Measurements from ENCODE around the gene SORCS2. TPM values are rescaled to one million over a fixed set of nuclear protein-coding genes. Genes with fewer than 3 reads are reported as not detected.

Gene SORCS2
- total RNA-seq, 1 experiment from 2014 or later: 4.1 TPM

DNA sequence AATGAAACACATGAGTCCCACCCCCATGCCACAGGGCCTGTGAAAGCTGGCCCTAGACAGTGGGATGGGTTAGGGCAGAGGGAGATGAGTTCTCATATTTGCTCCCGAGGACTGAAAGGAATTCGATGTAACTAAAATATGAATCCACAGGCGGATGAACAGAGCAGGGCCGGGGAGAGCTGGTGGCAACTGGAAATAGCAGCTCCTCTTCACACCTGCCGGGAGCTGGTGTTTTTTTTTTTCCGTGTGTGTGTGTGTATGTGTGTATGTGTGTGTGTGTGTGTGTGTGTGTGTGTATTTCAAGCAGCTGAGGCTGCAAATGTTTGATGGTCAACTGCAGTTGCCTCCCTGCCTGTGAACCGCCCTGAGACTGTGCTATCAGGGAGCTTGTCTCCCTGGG, 357.5 kb downstream of the SORCS2 start:
- H3K4me1 ChIP-seq (ENCODE audit: insufficient read depth, low read length): peaks cover 14% of the 10 kb centered on the region; the same call in 1 of the 2 replicates
- DNase-seq (no peak), ATAC-seq (no peak)
- H3F3A ChIP-seq (ENCODE audit: low read length, unreplicated experiment): no peaks in the 10 kb centered on the region
- 0 out of 2 replicates have a peak, but pooled peaks cover 3% of the 10 kb centered on the region for H3K36me3 ChIP-seq (ENCODE audit: low read depth, low read length)
- ChIA-PET CTCF (no interaction called here), POLR2A (ENCODE audit: unreplicated experiment) (no interaction called here)
- no peak overlapping the region for H3K9ac ChIP-seq (ENCODE audit: low read length)
- TF ChIP-seq EZH2phosphoT487 (IDR thresholded peaks at IDR 0.05; ENCODE audit: borderline replicate concordance, low read length) (no peak), EZH2 (IDR thresholded peaks at IDR 0.05; ENCODE audit: low read length, unreplicated experiment) (no peak)
- TF ChIP-seq, protein P1, sequence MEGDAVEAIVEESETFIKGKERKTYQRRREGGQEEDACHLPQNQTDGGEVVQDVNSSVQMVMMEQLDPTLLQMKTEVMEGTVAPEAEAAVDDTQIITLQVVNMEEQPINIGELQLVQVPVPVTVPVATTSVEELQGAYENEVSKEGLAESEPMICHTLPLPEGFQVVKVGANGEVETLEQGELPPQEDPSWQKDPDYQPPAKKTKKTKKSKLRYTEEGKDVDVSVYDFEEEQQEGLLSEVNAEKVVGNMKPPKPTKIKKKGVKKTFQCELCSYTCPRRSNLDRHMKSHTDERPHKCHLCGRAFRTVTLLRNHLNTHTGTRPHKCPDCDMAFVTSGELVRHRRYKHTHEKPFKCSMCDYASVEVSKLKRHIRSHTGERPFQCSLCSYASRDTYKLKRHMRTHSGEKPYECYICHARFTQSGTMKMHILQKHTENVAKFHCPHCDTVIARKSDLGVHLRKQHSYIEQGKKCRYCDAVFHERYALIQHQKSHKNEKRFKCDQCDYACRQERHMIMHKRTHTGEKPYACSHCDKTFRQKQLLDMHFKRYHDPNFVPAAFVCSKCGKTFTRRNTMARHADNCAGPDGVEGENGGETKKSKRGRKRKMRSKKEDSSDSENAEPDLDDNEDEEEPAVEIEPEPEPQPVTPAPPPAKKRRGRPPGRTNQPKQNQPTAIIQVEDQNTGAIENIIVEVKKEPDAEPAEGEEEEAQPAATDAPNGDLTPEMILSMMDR (conservative IDR thresholded peaks at IDR 0.05; ENCODE audit: low read depth, low read length): no peak
- H3K4me2 ChIP-seq (ENCODE audit: low read length): no peak overlapping the region
- H3K27ac ChIP-seq (ENCODE audit: low read length): no peak overlapping the region
- no peak overlapping the region for H2AFZ ChIP-seq (ENCODE audit: low read length)
- no TSS peak for BruUV-seq (replicated peaks)
- intact Hi-C loops (cut with micrococcal nuclease): no loop called here
- H3K9me3 ChIP-seq (ENCODE audit: low read length): no peaks in the 10 kb centered on the region
- no peaks in the 10 kb centered on the region for H3K27me3 ChIP-seq (ENCODE audit: low read length)
- H3K4me3 ChIP-seq (ENCODE audit: low read length): no peak overlapping the region
- H3K79me2 ChIP-seq (ENCODE audit: low read length): no peaks in the 10 kb centered on the region
- H4K20me1 ChIP-seq (ENCODE audit: low read length): no peaks in the 10 kb centered on the region
- H3K9me2 ChIP-seq (replicated peaks; ENCODE audit: low read length): no peaks in the 10 kb centered on the region

DNA sequence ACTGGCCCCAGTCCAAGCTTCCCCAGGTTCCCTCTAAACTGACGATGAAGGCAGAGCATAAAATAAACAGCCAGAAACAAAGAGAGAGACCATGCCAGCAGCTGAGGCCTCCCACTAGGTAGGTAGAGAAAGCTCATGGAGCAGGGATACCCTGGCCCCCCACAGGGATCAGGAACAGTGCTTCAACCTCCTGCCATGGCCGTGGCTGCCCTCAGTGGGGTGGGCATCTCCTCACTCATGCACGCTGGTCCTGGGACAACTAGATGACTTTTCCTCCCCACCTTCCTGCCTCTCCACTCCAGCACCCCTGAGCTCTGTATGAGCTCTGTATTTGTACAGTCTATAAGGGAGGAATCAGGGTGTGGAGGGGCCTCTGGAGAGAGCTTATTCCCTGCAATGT, 360.1 kb downstream of the SORCS2 start:
- Histone ChIP-seq H3K4me1 (ENCODE audit: insufficient read depth, low read length) (peaks cover 9% of the 10 kb centered on the region), H2AFZ (ENCODE audit: low read length) (no peak overlapping the region), H3K27me3 (ENCODE audit: low read length) (no peaks in the 10 kb centered on the region), H3K4me3 (ENCODE audit: low read length) (no peak overlapping the region), H3K27ac (ENCODE audit: low read length) (no peak overlapping the region), H4K20me1 (ENCODE audit: low read length) (no peaks in the 10 kb centered on the region), H3K9me3 (ENCODE audit: low read length) (no peaks in the 10 kb centered on the region), H3K4me2 (ENCODE audit: low read length) (no peak overlapping the region), H3F3A (ENCODE audit: low read length, unreplicated experiment) (no peaks in the 10 kb centered on the region), H3K79me2 (ENCODE audit: low read length) (no peaks in the 10 kb centered on the region), H3K36me3 (ENCODE audit: low read depth, low read length) (0 out of 2 replicates have a peak, but pooled peaks cover 3% of the 10 kb centered on the region), H3K9me2 (replicated peaks; ENCODE audit: low read length) (no peaks in the 10 kb centered on the region), H3K9ac (ENCODE audit: low read length) (no peak overlapping the region)
- CTCF ChIA-PET: no interaction called here
- no TSS peak for BruUV-seq (replicated peaks)
- ATAC-seq (no peak), DNase-seq (no peak)
- TF ChIP-seq EZH2 (IDR thresholded peaks at IDR 0.05; ENCODE audit: low read length, unreplicated experiment): no peak
- no peak for TF ChIP-seq EZH2phosphoT487 (IDR thresholded peaks at IDR 0.05; ENCODE audit: borderline replicate concordance, low read length)
- POLR2A ChIA-PET (ENCODE audit: unreplicated experiment): no interaction called here
- intact Hi-C loops (cut with micrococcal nuclease): no loop called here

DNA sequence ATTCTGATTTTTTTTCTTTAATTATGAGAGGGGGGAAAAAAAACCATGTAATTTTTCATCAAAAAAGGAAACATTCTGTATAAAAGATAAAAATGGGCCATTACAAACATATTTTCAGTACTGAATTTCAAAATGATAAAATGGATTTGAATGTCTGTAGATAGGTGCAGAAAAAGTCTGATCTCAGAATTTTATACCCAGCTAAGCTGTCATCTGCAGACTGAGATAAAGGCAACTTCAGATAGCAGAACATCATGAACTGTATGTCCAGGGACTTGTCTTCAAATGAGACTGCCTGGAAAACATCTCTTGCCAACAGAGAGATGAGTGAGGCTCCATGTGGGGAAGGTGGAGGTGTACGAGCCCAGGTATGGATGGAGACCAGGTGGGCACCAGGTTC, 360.9 kb downstream of the SORCS2 start:
- Histone ChIP-seq H3K4me1 (ENCODE audit: insufficient read depth, low read length) (peaks cover 12% of the 10 kb centered on the region), H3K79me2 (ENCODE audit: low read length) (no peaks in the 10 kb centered on the region), H3K36me3 (ENCODE audit: low read depth, low read length) (0 out of 2 replicates have a peak, but pooled peaks cover 3% of the 10 kb centered on the region), H3K9me2 (replicated peaks; ENCODE audit: low read length) (no peaks in the 10 kb centered on the region), H4K20me1 (ENCODE audit: low read length) (no peaks in the 10 kb centered on the region), H3K27me3 (ENCODE audit: low read length) (no peaks in the 10 kb centered on the region), H3K9me3 (ENCODE audit: low read length) (no peaks in the 10 kb centered on the region), H3K9ac (ENCODE audit: low read length) (no peak overlapping the region), H3F3A (ENCODE audit: low read length, unreplicated experiment) (no peaks in the 10 kb centered on the region), H3K4me3 (ENCODE audit: low read length) (no peak overlapping the region), H3K27ac (ENCODE audit: low read length) (no peak overlapping the region), H2AFZ (ENCODE audit: low read length) (no peak overlapping the region), H3K4me2 (ENCODE audit: low read length) (no peak overlapping the region)
- ChIA-PET POLR2A (ENCODE audit: unreplicated experiment) (no interaction called here), CTCF (no interaction called here)
- ATAC-seq: no peak
- TF ChIP-seq, protein P1 (conservative IDR thresholded peaks at IDR 0.05; ENCODE audit: low read depth, low read length): no peak
- TF ChIP-seq EZH2phosphoT487 (IDR thresholded peaks at IDR 0.05; ENCODE audit: borderline replicate concordance, low read length): no peak
- no peak for TF ChIP-seq EZH2 (IDR thresholded peaks at IDR 0.05; ENCODE audit: low read length, unreplicated experiment)
- no TSS peak for BruUV-seq (replicated peaks)
- DNase-seq: no peak
- intact Hi-C loops (cut with micrococcal nuclease): no loop called here

Data from PC-3 (cell line).